HFFc6 (cell line): ENCODE data around the gene PLEKHG4. TPM values are rescaled to one million over a fixed set of nuclear protein-coding genes. Genes with fewer than 3 reads are reported as not detected.
A peak's percentile ranks its signal among the peaks of the same experiment; 100 is the strongest.

Experiments used
- DNase-seq: peaks from one replicate; pipeline ENCODE4 v3.0.0-alpha.2; 2018
- H3K27ac Mint-ChIP-seq: 2 replicates; pipeline ENCODE4 v1.8.0; 2020; ENCODE audit warnings: mild to moderate bottlenecking, mixed read lengths
- H3K27me3 Mint-ChIP-seq: 2 replicates; pipeline ENCODE4 v1.8.0; 2021; ENCODE audit warnings: mild to moderate bottlenecking, moderate library complexity, mixed read lengths; ENCODE audit not compliant: insufficient read depth
- H3K36me3 Mint-ChIP-seq: 2 replicates; pipeline ENCODE4 v1.8.0; 2021; ENCODE audit warnings: low read depth, mixed read lengths
- H3K4me1 Mint-ChIP-seq: 2 replicates; pipeline ENCODE4 v1.8.0; 2020; ENCODE audit warnings: low read depth, mixed read lengths
- H3K4me3 Mint-ChIP-seq: 2 replicates; pipeline ENCODE4 v1.8.0; 2020; ENCODE audit warnings: mild to moderate bottlenecking, moderate library complexity, mixed read lengths
- H3K9me3 Mint-ChIP-seq: 2 replicates; pipeline ENCODE4 v1.8.0; 2020; ENCODE audit warnings: mild to moderate bottlenecking, mixed read lengths
- total RNA-seq, 6 experiments: library from RNA; stranded (reverse); fragmentation: NEBNext Ultra II Directional; extraction: Animal tissue kit (Norgen Biotek cat#: 25700); gene quantifications; 2 replicates in 1 of 6; 3 replicates in 5 of 6; pipeline ENCODE4 v1.2.3, GENCODE V29; 2021
- TF ChIP-seq, protein P1 (sequence below): fragments of 200-600 bp; sonication (generic); IDR thresholded peaks from 2 replicates; pipeline ENCODE4 v1.5.0; 2021; ENCODE audit warnings: antibody characterized with exemption, mild to moderate bottlenecking

PLEKHG4 gene
- total RNA-seq, 6 experiments from 2014 or later, result 8.6 to 14.1 (median 13.0) TPM

DNA sequence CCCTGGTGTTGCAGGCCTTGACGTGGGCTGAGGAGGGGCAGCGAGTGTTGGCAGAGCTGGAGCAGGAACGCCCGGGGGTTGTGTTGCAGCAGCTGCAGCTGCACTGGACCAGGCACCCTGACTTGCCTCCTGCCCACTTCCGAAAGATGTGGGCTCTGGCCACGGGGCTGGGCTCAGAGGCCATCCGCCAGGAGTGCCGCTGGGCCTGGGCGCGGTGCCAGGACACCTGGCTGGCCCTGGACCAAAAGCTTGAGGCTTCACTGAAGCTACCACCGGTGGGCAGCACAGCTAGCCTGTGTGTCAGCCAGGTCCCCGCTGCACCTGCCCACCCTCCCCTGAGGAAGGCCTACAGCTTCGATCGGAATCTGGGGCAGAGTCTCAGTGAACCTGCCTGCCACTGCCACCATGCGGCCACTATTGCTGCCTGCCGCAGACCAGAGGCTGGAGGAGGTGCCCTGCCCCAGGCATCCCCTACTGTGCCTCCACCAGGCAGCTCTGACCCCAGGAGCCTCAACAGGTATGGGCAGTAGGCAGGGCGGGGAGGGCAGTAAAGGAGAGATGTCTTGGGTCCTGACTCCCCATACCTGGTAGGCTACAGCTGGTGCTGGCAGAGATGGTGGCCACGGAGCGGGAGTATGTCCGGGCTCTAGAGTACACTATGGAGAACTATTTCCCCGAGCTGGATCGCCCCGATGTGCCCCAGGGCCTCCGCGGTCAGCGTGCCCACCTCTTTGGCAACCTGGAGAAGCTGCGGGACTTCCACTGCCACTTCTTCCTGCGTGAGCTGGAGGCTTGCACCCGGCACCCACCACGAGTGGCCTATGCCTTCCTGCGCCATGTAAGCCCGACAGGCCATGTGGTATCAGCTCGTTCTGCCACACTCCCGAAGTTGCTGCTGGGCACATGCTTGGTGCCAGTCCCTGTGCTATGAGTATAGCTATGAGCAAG, 5.6 kb downstream of the PLEKHG4 start:
- Mint-ChIP-seq H3K4me1 (peaks cover 12% of the 10 kb centered on the region), H3K27ac (no peak overlapping the region), H3K36me3 (peaks cover 13% of the 10 kb centered on the region), H3K4me3 (no peak overlapping the region), H3K27me3 (peaks cover 8% of the 10 kb centered on the region), H3K9me3 (no peaks in the 10 kb centered on the region)
- DNase-seq, result no peak
- TF ChIP-seq, protein P1, sequence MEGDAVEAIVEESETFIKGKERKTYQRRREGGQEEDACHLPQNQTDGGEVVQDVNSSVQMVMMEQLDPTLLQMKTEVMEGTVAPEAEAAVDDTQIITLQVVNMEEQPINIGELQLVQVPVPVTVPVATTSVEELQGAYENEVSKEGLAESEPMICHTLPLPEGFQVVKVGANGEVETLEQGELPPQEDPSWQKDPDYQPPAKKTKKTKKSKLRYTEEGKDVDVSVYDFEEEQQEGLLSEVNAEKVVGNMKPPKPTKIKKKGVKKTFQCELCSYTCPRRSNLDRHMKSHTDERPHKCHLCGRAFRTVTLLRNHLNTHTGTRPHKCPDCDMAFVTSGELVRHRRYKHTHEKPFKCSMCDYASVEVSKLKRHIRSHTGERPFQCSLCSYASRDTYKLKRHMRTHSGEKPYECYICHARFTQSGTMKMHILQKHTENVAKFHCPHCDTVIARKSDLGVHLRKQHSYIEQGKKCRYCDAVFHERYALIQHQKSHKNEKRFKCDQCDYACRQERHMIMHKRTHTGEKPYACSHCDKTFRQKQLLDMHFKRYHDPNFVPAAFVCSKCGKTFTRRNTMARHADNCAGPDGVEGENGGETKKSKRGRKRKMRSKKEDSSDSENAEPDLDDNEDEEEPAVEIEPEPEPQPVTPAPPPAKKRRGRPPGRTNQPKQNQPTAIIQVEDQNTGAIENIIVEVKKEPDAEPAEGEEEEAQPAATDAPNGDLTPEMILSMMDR, result peak; percentile 38; the same call in 1 of the 2 replicates

DNA sequence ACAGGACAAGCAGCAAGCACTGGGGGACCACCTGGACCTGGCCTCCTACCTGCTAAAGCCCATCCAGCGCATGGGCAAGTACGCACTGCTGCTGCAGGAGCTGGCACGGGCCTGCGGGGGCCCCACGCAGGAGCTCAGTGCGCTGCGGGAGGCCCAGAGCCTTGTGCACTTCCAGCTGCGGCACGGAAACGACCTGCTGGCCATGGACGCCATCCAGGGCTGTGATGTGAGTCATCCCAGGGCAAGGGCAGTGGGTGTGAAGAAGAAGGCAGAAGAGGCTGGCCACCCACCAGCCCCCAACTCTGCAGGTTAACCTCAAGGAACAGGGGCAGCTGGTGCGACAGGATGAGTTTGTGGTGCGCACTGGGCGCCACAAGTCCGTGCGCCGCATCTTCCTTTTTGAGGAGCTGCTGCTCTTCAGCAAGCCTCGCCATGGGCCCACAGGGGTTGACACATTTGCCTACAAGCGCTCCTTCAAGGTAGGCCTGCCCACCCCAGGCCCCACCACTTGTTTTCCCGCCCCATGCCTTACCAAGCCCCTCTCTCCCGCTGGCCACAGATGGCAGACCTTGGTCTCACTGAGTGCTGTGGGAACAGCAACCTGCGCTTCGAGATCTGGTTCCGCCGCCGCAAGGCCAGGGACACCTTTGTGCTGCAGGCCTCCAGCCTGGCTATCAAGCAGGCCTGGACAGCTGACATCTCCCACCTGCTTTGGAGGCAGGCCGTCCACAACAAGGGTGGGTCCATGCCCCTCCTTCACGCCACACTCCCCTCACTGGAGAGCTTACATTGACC, 7.3 kb downstream of the PLEKHG4 start:
- no peak overlapping the region for H3K4me3 Mint-ChIP-seq
- H3K27ac Mint-ChIP-seq, result no peak overlapping the region
- H3K4me1 Mint-ChIP-seq, result peaks cover 20% of the 10 kb centered on the region
- H3K27me3 Mint-ChIP-seq, result peaks cover 8% of the 10 kb centered on the region
- peaks cover 13% of the 10 kb centered on the region for H3K36me3 Mint-ChIP-seq
- no peaks in the 10 kb centered on the region for H3K9me3 Mint-ChIP-seq
- no peak for DNase-seq
- TF ChIP-seq, protein P1, result no peak

DNA sequence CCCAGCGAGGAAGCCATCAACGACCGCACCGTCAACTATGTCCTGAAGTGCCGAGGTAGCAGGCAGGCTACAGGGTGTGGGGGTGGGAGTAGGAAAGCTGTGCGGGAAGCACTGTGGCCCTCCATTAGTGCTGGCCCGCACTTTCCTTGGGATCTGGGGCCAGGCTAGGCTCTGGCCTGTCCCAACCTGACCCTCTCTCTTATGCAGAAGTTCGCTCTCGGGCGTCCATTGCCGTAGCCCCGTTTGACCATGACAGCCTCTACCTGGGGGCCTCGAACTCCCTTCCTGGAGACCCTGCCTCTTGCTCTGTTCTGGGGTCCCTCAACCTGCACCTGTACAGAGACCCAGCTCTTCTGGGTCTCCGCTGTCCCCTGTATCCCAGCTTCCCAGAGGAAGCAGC, 8.6 kb downstream of the PLEKHG4 start:
- Mint-ChIP-seq H3K4me1 (peaks cover 16% of the 10 kb centered on the region), H3K36me3 (peaks cover 8% of the 10 kb centered on the region), H3K4me3 (no peak overlapping the region), H3K9me3 (no peaks in the 10 kb centered on the region), H3K27me3 (peaks cover 18% of the 10 kb centered on the region), H3K27ac (no peak overlapping the region)
- no peak for DNase-seq
- TF ChIP-seq, protein P1, result no peak

DNA sequence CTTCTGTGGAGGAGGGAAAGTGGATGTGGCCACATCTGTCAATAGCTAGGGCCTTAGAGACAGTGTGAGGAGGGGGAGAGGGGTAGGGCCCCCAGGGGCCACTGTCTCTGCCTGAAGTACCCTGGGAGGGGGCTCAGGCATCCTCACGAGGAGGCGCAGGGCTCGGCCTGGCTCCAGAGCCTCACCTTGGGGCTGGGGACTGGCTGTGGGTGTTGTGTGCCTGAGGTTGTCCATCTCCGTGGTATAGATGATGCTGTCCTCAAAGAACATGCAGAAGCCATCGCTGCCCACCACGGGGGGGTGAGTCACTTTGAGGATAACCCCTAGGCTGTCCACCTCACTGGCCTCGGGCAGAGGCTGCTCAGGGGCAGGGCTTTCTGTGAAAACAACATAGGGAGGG, 12.1 kb downstream of the PLEKHG4 start:
- H3K9me3 Mint-ChIP-seq, result no peaks in the 10 kb centered on the region
- no peaks in the 10 kb centered on the region for H3K36me3 Mint-ChIP-seq
- DNase-seq, result no peak
- TF ChIP-seq, protein P1, result no peak
- H3K27ac Mint-ChIP-seq, result no peak overlapping the region
- H3K4me3 Mint-ChIP-seq, result no peak overlapping the region
- H3K4me1 Mint-ChIP-seq, result peaks cover 25% of the 10 kb centered on the region
- H3K27me3 Mint-ChIP-seq, result peaks cover 20% of the 10 kb centered on the region

DNA sequence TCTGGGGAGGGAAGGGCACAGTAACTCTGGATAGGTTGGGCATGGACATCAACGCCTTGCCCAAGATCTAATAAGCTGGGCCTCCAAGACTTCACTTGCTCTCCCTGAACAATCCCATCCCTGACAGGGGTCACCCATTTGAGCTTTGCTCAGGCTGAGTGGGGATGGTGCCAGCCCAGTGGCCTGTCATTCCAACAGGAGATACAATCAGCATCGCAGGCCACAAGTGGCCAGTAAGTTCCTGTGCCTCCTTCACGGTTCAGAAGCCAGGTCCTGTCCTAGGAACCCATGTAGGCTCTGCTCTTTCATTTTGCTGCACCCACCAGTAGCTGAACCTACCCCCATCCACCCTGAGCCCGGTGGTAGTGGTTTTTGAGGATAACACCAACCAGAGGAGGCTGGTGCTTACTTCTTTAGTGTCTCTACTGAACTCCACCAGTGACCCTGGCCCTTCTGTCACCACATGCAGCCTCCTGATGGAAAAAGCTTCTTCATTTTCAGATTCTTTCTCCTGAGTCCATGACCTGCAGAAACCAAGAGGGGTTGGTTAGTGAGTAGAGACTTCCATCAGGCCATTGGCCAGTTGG, 14.9 kb downstream of the PLEKHG4 start:
- Mint-ChIP-seq H3K4me1 (peaks cover 36% of the 10 kb centered on the region), H3K27me3 (peaks cover 17% of the 10 kb centered on the region), H3K9me3 (no peaks in the 10 kb centered on the region), H3K4me3 (no peak overlapping the region), H3K27ac (no peak overlapping the region), H3K36me3 (no peaks in the 10 kb centered on the region)
- DNase-seq, result no peak
- TF ChIP-seq, protein P1, result no peak
